HuH-7.5 (cell line): ENCODE measurements around the gene FANCD2.
"Not testable (repeated sequence)": the region's sequence is repeated elsewhere in the genome, so short reads cannot be mapped to it uniquely, and the experiment has no call there.

ENCODE experiments used
- DNase-seq: peaks from one replicate; pipeline ENCODE4 v3.0.0; 2011; ENCODE audit warnings: low spot score

The FANCD2 gene

DNA sequence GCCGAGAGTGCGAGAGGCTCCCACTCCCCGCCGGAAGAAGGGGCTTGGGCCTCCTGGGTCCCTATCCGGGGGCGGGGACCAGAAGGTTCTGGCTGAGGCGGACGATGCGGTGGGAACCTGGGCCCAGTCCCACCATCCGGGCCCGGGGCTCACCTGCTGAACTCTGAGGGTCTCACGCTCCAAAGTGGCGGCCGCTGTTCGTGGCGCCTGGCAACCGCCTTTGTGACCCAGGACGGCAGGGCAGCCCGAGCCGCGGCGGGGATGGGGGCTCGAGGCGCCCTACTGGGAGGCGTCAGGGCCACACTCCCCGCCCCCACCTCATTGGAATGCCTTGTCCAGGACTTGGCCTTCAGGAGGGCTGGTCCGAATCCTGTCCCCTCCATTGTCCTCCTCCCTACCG, 81.9 kb downstream of the FANCD2 start, which contains the start of gene FANCD2OS:
Gene FANCD2OS, minus strand, starts transcription at position 165 of the 400 bp plus-strand sequence. CDS start 3,481 bp downstream, outside the sequence.
- DNase-seq, result no peak

- peak; percentile 99 for DNase-seq
Observed at GRCh38 chr3:10115326-10116137, 89.3 kb downstream of the FANCD2 start, which contains the start of gene BRK1. Gene BRK1, plus strand, starts transcription at chr3:10115675. Its CDS starts 27 bp downstream, at chr3:10115702.

- peak; percentile 38 for DNase-seq
Observed at GRCh38 chr3:10116138-10116460, 89.9 kb downstream of the FANCD2 start.

GRCh38 chr3:10116928-10117327, 90.7 kb downstream of the FANCD2 start:
- DNase-seq, result no peak

- DNase-seq, result no peak
Observed at GRCh38 chr3:10119376-10119775, 93.1 kb downstream of the FANCD2 start.

DNA sequence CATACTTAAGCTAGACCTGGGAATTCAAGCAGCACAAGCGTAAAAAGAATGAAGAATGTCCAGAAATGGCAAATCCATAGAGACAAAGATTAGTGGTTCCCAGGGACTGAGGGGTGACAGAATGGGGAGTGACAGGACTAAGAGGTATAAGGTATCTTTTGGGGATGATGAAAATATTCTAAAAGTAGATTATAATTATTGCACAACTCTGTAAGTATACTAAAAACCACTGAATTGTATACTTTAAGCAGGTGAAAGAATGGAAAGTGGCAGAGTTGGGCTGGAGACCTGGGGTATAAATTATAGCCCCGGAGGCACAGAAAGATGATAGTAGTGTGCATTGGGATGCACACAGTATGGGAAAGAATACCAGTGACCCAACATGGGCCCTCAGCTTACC, 94.8 kb downstream of the FANCD2 start:
- no peak for DNase-seq

GRCh38 chr3:10122724-10123123, 96.5 kb downstream of the FANCD2 start:
- DNase-seq, result no peak

- DNase-seq, result not testable (repeated sequence)
Observed at GRCh38 chr3:10135872-10136271, 109.6 kb downstream of the FANCD2 start.

DNA sequence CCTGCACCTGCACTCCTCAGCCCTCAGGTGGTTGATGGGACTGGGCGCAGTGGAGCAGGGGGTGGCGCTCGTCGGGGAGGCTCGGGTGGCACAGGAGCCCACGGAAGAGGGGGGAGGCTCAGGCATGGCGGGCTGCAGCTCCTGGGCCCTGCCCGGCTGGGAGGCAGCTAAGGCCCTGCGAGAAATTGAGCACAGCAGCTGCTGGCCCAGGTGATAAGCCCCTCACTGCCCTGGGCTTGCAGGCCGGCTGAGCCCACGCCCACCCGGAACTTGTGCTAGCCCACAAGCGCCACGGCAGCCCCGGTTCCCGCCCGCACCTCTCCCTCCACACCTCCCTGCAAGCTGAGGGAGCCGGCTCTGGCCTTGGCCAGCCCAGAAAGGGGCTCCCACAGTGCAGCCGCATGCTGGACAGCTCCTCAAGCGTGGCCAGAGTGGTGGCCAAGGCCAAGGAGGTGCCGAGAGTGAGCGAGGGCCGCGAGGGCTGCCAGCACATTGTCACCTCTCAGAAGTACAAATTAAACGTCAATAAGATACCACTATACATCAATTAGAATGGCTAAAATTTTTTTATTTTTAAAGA, 110.3 kb downstream of the FANCD2 start:
- no peak for DNase-seq

DNA sequence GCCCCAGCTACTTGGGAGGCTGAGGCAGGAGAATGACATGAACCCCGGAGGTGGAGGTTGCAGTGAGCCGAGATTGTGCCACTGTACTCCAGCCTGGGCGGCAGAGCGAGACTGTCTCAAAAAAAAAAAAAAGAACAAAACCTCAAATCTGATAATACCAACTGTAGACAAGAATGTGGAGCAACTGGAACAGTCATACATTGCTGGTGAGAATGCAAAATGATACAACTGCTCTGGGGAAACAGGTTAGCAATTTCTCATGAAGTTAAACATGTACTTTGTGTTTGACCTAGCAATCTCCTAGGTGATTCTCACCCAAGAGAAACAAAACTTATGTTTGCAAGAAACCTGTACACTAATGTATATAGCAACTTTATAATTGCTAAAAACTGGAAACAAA, 110.9 kb downstream of the FANCD2 start:
- no peak for DNase-seq

GRCh38 chr3:10140996-10141546, 114.8 kb downstream of the FANCD2 start:
- DNase-seq, result no peak

DNA sequence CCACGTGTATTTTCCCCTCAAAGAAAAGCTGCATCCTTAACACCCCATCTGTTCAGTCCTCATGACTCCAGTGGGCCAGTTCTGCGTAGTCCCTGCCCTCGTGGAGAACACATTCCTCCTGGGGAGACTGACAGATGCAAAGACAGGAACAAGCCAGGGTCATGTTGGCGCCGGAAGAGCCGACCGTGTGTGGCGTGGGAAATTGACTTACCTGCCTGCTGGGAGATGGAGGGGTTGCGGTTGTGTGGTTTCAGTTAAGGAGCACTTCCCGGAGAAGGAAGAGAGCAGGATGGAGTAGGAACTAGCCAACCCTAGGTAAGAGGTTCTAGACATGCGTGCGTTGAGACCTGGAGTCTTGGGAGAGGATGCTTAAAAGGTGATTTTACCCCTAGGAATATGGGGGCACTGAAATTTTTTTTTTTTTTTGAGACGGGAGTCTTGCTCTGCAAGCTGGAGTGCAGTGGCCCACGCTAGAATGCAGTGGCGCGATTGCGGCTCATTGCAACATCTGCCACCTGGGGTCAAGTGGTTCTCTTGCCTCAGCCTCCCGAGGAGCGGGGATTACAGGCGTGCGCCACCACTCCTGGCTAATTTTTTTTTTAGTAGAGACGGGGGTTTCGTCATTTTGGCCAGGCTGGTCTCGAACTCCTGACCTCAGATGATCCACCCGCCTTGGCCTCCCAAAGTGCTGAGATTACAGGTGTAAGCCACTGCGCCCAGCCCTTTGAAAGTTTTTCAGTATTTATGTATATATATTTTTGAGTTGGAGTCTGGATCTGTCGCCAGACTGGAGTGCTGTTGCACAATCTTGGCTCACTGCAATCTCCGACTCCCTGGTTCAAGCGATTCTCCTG, 116.7 kb downstream of the FANCD2 start:
- DNase-seq, result peak; percentile 37

DNA sequence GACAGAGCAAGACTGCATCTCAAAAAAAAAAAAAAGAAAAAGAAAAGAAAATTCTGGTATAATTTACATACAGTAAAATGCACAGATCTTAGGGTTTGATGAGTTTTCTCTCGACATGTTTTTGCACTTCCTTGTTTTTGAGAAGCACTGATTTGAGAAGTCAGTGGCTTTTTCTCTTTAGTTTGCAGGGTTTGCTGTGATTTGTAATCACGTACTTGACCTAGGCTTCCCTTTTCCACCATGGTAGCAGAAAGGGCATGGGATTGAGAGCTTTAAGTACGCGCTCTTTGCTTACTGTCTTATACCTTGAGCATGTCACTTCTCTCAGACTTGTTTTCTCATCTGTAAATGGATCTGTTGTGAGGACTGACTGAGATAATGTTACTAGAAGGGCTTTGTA, 119.4 kb downstream of the FANCD2 start:
- DNase-seq, result no peak

DNA sequence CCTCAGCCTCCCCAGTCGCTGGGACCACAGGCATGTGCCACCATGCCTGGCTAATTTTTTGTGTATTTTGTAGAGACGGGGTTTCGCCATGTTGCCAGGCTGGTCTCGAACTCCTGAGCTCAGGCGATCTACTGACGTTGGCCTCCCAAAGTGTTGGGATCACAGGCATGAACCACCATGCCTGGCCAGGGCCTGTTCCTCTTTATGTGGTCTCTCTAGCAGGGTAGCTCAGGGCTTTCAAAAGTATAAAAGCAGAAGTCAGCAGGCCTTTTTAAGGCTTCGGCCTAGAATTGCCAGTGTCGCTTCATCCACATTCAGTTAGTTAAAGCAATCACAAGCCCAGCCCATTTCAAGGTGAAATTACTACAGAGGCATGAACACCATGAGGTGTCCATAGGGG, 123.0 kb downstream of the FANCD2 start:
- no peak for DNase-seq

DNA sequence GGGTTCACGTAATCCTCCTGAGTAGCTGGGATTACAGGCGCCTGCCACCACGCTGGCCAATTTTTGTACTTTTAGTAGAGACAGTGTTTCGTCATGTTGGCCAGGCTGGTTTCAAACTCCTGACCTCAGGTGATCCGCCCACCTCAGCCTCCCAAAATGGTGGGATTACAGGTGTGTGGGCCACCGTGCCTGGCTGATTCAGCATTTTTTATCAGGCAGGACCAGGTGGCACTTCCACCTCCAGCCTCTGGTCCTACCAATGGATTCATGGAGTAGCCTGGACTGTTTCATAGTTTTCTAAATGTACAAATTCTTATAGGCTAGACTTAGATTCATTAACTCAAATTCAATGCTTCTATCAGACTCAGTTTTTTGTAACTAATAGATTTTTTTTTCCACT, 124.8 kb downstream of the FANCD2 start:
- no peak for DNase-seq
